NB4 (cell line): ENCODE measurements around the gene RAB5IF.

ENCODE experiments used
- DNase-seq: peaks from one replicate; pipeline ENCODE4 v3.0.0; 2010; ENCODE audit warnings: low read depth
- H3K4me3 ChIP-seq: one replicate; pipeline ENCODE4 v1.5.1; 2011; ENCODE audit warnings: mild to moderate bottlenecking, low read depth, low read length, moderate library complexity
- CTCF ChIP-seq: IDR thresholded peaks from one replicate; pipeline ENCODE4 v1.5.1; 2012; ENCODE audit warnings: low read depth, low read length
- MAX ChIP-seq: IDR thresholded peaks from 2 replicates; pipeline ENCODE4 v1.6.1; 2011; ENCODE audit warnings: low read depth, low read length
- MYC ChIP-seq: IDR thresholded peaks from 2 replicates; pipeline ENCODE4 v1.6.1; 2011; ENCODE audit warnings: low read depth, low read length
- POLR2A ChIP-seq: IDR thresholded peaks from 2 replicates; pipeline ENCODE4 v1.6.1; 2011; ENCODE audit warnings: mild to moderate bottlenecking; ENCODE audit not compliant: insufficient read length; ENCODE audit errors: extremely low read depth

The RAB5IF gene

GRCh38 chr20:36624944-36625324 is 19.4 kb downstream of the RAB5IF start:
- H3K4me3 ChIP-seq: no peak overlapping the region
- TF ChIP-seq POLR2A: no peak
- no peak for TF ChIP-seq MYC
- no peak for TF ChIP-seq CTCF
- no peak for TF ChIP-seq MAX
- DNase-seq: no peak

GRCh38 chr20:36628076-36628475 is 22.5 kb downstream of the RAB5IF start:
- DNase-seq: peak; percentile 69
- TF ChIP-seq MYC (no peak), CTCF (no peak), MAX (no peak), POLR2A (no peak)
- H3K4me3 ChIP-seq: no peak overlapping the region

GRCh38 chr20:36629719-36630681 is 24.4 kb downstream of the RAB5IF start:
- H3K4me3 ChIP-seq: no peak overlapping the region
- TF ChIP-seq POLR2A: no peak
- TF ChIP-seq MYC: peak; percentile 35; the same call in 1 of the 2 replicates
- TF ChIP-seq MAX: 0 out of 2 replicates have a peak, but pooled peaks have one; percentile 49
- DNase-seq: peak; percentile 91

- TF ChIP-seq POLR2A: no peak
- TF ChIP-seq MYC: no peak
- TF ChIP-seq MAX: no peak
- TF ChIP-seq CTCF: no peak
- DNase-seq: peak; percentile 38
These were observed 26.1 kb downstream of the RAB5IF start for GRCh38 chr20:36631646-36632045.

GRCh38 chr20:36632147-36632486 is 26.5 kb downstream of the RAB5IF start:
- TF ChIP-seq MYC (no peak), CTCF (no peak), MAX (no peak), POLR2A (no peak)
- no peak for DNase-seq
- H3K4me3 ChIP-seq: no peak overlapping the region

More at GRCh38 chr20:36631646-36632045, 26.1 kb downstream of the RAB5IF start:
- H3K4me3 ChIP-seq: no peak overlapping the region

GRCh38 chr20:36632487-36633284 is 27.1 kb downstream of the RAB5IF start:
- H3K4me3 ChIP-seq: no peak overlapping the region
- no peak for TF ChIP-seq POLR2A
- TF ChIP-seq MYC: no peak
- no peak for TF ChIP-seq MAX
- no peak for TF ChIP-seq CTCF
- peak; percentile 46 for DNase-seq
